Lung (tissue), 12 donors: Measurements from ENCODE around the gene VPS35. TPM values are rescaled to one million over a fixed set of nuclear protein-coding genes. Genes with fewer than 3 reads are reported as not detected.
A peak's percentile ranks its signal among the peaks of the same experiment; 100 is the strongest.

Experiments used
- ATAC-seq: fragments of 200-7000 bp; cut with Tn5 transposase; one replicate; pipeline ENCODE4 v1.9.1; 2020; ENCODE audit warnings: moderate number of reproducible peaks; ENCODE audit not compliant: insufficient read depth, low FRiP score
- DNase-seq, 3 donors: peaks; one replicate each; pipeline ENCODE4 v3.0.0-alpha.2; 2013 to 2017
- H3K27ac ChIP-seq, 2 donors: one replicate each; pipeline ENCODE4 v1.5.1; 2013; ENCODE audit warnings: mild to moderate bottlenecking in 2 of 2, moderate library complexity in 2 of 2, control low read depth in 1 of 2, inconsistent platforms in 1 of 2, low read depth in 1 of 2, low read length in 1 of 2
- H3K27me3 ChIP-seq, 3 donors: one replicate each; pipeline ENCODE4 v1.5.1; 2013; ENCODE audit warnings: low read length in 2 of 3; ENCODE audit not compliant: control insufficient read depth in 3 of 3, insufficient read depth in 3 of 3
- H3K36me3 ChIP-seq, 4 donors: one replicate each; pipeline ENCODE4 v1.5.1; 2013; ENCODE audit warnings: low read length in 4 of 4, mild to moderate bottlenecking in 1 of 4, moderate library complexity in 1 of 4; ENCODE audit not compliant: control insufficient read depth in 4 of 4, insufficient read depth in 4 of 4
- H3K4me1 ChIP-seq, 5 donors: one replicate each; pipeline ENCODE4 v1.5.1; 2013; ENCODE audit warnings: low read length in 5 of 5, mild to moderate bottlenecking in 2 of 5, moderate library complexity in 1 of 5; ENCODE audit not compliant: control insufficient read depth in 5 of 5, insufficient read depth in 5 of 5
- H3K4me3 ChIP-seq: one replicate; pipeline ENCODE4 v1.5.1; 2013; ENCODE audit warnings: mild to moderate bottlenecking, control low read depth, moderate library complexity
- H3K9ac ChIP-seq, 2 donors: one replicate each; pipeline ENCODE4 v1.5.1; 2013; ENCODE audit warnings: low read length in 2 of 2, control low read depth in 1 of 2; ENCODE audit not compliant: insufficient read depth in 1 of 2
- H3K9me3 ChIP-seq, 4 donors: one replicate each; pipeline ENCODE4 v1.5.1; 2013; ENCODE audit warnings: low read length in 3 of 4, mild to moderate bottlenecking in 1 of 4, moderate library complexity in 1 of 4; ENCODE audit not compliant: control insufficient read depth in 4 of 4, insufficient read depth in 3 of 4
- WGBS, 2 donors: extraction: QIAGEN DNeasy Blood & Tissue Kit; methylation state at CpG; one replicate each; pipeline ENCODE4 v1.1.7; 2013; 5-methylcytosine and 5-hydroxymethylcytosine counted together
- polyA plus RNA-seq, 2 donors: library from polyadenylated mRNA; stranded (reverse); fragments of 200-250 nt; gene quantifications; one replicate each; pipeline ENCODE4 v1.2.1, GENCODE V29; 2013
- total RNA-seq, 2 donors: library from RNA; depleted of rRNA in 1 of 2; stranded (reverse); fragments of >200 nt in 1 of 2; gene quantifications; one replicate each; pipeline ENCODE4 v1.2.1, GENCODE V29; 2014 to 2021
- TF ChIP-seq, protein P1 (sequence below): IDR thresholded peaks from 2 replicates; pipeline ENCODE4 v1.5.1; 2012; ENCODE audit warnings: mild to moderate bottlenecking; ENCODE audit errors: control extremely low read depth, extremely low read depth
- donor health status: control.
- donor health status: control.
- donor health status: Bipolar disorder and iron deficiency.
- donor health status: healthy.
- donor health status: DM: yes; HTN: yes; CAD: no.

Gene VPS35
- total and polyA plus RNA-seq, 4 donors, result 16.6 to 104 (median 69.0) TPM

DNA sequence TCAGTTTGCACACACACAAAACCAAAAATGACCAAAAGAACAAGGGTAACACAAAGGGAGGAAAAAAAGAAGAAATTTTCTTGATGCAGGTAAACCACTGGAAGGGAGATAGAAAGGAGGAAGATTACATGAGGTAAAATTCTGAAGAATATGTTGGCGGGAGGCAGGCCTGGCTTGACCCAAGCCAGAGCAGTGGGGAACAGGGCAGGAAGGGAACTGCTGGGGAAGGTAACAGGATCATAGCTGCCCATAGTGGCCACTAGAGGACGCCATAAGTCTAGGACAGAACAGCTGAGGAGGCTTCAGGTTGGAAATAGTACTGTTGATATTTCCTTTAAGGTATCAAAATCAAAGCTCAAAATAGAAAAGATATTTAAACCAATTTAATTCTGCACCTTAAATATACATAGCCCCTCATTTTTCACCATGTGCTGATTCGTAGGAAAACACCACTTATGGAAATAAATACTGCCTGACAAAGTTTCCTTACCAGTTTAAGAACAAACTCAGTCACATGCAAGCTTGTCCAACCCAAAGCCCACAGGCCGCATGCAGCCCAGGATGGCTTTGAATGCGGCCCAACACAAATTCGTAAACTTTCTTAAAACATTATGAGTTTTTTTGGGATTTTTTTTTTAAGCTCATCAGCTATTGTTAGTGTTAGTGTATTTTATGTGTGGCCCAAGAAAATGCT is 15.5 kb downstream of the VPS35 start:
- TF ChIP-seq, protein P1, sequence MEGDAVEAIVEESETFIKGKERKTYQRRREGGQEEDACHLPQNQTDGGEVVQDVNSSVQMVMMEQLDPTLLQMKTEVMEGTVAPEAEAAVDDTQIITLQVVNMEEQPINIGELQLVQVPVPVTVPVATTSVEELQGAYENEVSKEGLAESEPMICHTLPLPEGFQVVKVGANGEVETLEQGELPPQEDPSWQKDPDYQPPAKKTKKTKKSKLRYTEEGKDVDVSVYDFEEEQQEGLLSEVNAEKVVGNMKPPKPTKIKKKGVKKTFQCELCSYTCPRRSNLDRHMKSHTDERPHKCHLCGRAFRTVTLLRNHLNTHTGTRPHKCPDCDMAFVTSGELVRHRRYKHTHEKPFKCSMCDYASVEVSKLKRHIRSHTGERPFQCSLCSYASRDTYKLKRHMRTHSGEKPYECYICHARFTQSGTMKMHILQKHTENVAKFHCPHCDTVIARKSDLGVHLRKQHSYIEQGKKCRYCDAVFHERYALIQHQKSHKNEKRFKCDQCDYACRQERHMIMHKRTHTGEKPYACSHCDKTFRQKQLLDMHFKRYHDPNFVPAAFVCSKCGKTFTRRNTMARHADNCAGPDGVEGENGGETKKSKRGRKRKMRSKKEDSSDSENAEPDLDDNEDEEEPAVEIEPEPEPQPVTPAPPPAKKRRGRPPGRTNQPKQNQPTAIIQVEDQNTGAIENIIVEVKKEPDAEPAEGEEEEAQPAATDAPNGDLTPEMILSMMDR, result peak; percentile 58
- H3K4me3 ChIP-seq, result no peak overlapping the region
- DNase-seq, result peak; percentile 31 to 63 (median 47)
- no peaks in the 10 kb centered on the region for H3K27me3 ChIP-seq
- WGBS, 2 donors, result 69 to 72% methylated on average over 6 of the region's 6 CpGs
- H3K36me3 ChIP-seq, result peaks cover 11 to 62% (median 30%) of the 10 kb centered on the region in 4 donors
- H3K27ac ChIP-seq, result no peak overlapping the region
- ATAC-seq, result peak; percentile 69
- H3K9me3 ChIP-seq, result peaks cover 0 to 2% (median 0%) of the 10 kb centered on the region in 4 donors
- no peak overlapping the region for H3K9ac ChIP-seq
- H3K4me1 ChIP-seq, result no peaks in the 10 kb centered on the region

DNA sequence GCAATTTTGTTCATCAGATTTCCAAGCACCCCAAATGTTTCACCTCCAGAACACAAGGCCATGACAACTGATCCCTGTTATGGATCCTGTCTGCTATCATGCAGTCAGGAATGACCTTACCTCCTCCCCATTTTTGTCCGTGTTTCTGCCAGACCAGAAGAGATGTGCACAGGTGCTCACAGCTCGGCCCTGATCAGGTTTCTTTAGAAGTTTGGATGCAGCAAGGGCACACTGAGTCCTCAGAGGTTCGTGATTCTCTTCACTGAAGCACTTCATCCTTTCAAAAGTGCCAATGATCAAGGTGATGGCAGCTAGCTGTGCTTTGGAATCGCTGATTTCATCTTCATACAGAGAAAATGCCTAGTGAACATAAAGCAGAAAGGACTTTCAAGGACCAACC is 26.9 kb downstream of the VPS35 start:
- H3K9ac ChIP-seq, result no peak overlapping the region
- no peaks in the 10 kb centered on the region for H3K4me1 ChIP-seq
- DNase-seq, result no peak
- 68 to 69% methylated on average over 4 of the region's 4 CpGs for WGBS, 2 donors
- no peak for ATAC-seq
- no peak overlapping the region for H3K27ac ChIP-seq
- H3K27me3 ChIP-seq, result no peaks in the 10 kb centered on the region
- H3K36me3 ChIP-seq, result peaks cover 15 to 29% (median 19%) of the 10 kb centered on the region in 4 donors
- H3K4me3 ChIP-seq, result no peak overlapping the region
- TF ChIP-seq, protein P1, result no peak
- H3K9me3 ChIP-seq, result no peaks in the 10 kb centered on the region

DNA sequence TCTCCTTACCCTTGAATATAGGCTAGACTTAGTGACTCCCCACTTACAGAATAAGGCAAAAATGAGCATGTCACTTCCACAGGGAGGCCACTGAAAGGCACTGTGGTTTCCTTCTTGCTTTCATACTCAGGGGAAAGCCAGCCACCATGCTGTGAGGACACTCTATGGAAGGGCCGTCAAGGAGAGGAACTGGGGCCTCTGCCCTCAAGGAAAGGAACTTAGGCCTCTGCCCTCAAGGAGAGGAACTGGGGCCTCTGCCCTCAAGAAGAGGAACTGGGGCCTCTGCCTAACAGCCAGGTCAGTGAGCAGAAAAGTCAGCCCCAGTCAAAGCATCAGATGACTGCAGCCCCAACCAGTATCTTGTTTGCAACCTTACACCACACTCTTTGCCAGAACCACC is 30.1 kb downstream of the VPS35 start:
- Histone ChIP-seq H3K36me3 (peaks cover 12 to 21% (median 14%) of the 10 kb centered on the region in 4 donors), H3K27ac (no peak overlapping the region), H3K27me3 (no peaks in the 10 kb centered on the region), H3K4me3 (no peak overlapping the region), H3K9me3 (no peaks in the 10 kb centered on the region), H3K4me1 (no peaks in the 10 kb centered on the region), H3K9ac (no peak overlapping the region)
- peak in 2 of 3 donors; percentile 10 to 12 for DNase-seq
- TF ChIP-seq, protein P1, result no peak
- peak; percentile 69 for ATAC-seq
- WGBS, 2 donors, result 31 to 44% methylated on average over 1 of the region's 1 CpG
